ENCODE measurements around the gene HPCAL4.

The HPCAL4 gene

GRCh38 chr1:39691383-39692151 is at the start of gene HPCAL4:
HPCAL4 (minus strand) TSS chr1:39691433; CDS start chr1:39684603, 6,830 bp downstream.
- peak; percentile 64 to 86 for DNase-seq

DNA sequence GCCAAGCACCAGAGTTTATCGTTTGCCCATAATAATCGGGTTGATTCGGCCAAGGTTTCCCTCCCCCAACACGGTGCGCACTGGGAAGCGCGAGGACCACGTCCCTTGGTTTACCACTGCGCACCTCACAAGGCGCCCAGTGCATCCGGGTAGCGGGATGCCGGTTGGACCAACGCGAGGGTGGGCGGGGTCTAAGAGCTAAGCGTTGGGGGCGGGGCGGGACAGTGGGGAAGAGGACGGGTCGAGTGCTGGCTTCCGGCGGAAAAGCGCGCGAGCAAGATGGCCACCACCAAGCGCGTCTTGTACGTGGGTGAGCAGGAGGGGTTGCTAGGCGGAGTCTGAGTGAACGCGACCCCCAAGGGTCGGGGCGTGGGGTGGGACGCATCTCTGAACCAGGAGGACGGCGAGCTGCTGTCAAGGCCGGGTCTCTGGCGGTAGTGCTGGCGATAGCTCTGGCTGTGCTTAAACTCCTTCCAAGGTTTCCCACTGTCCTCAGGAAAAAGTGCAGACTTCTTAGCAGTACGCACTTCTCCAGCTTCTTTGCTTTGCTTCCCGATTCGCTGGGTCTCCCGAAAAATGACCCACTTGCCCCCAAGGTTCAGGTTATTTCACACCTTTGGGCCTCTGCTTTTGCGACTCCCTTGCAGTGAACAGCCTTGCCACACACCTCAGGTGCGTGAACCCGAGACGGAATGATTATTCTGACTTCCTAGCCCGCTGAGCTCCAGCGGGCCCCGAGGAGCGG is 47.6 kb upstream of the HPCAL4 start, which contains the start of gene PPIE:
TSS of gene PPIE (plus strand) at position 261 of the 745 bp plus-strand sequence. CDS start at position 280, 19 bp downstream.
- peak; percentile 84 to 91 for DNase-seq

GRCh38 chr1:39737546-39738169 is 46.4 kb upstream of the HPCAL4 start:
- DNase-seq, result no peak

- DNase-seq, result no peak
Observed at GRCh38 chr1:39735731-39736130, 44.5 kb upstream of the HPCAL4 start.

GRCh38 chr1:39733161-39733560 is 41.9 kb upstream of the HPCAL4 start:
- no peak for DNase-seq

DNA sequence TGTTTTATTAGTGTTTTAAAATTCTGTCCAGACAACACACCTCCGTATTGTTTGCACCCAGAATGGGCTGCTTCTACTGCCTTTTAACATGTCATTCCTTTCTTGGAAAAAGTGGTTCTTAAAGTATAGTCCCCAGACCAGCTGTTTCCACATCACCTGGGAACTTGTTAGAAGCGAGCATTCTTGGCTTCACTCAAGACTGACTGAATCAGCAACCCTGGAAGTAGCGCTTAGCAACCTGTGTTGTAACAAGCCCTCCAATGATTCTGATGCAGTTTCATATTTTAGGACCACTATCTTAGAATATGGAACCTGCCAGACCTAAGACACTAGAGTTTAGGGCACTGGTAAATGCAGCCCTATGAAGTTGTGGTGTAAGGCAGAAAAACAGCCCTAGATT is 41.5 kb upstream of the HPCAL4 start:
- no peak for DNase-seq

GRCh38 chr1:39729842-39730241 is 38.6 kb upstream of the HPCAL4 start:
- no peak for DNase-seq

DNA sequence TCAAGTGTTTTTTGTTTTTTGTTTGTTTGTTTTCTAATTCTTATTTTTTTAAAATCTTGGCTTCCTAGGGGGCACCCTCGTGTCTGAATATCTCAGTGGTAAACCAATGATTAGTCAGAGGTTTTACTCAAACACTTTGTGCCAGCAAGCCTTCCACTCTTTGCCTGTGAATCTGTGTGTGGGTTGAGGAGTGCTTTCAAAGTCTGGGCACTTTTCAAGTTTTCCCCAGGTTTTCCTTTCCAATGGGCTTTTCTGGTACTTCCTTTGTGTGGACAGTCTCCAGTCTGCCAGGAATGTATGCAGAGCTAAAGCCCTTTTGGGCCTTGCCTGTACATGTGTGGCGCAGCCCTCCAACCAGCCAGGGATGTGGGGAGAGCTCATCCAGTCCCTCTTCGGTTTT is 37.8 kb upstream of the HPCAL4 start:
- DNase-seq, result no peak

GRCh38 chr1:39727932-39728317 is 36.7 kb upstream of the HPCAL4 start:
- DNase-seq, result no peak

DNA sequence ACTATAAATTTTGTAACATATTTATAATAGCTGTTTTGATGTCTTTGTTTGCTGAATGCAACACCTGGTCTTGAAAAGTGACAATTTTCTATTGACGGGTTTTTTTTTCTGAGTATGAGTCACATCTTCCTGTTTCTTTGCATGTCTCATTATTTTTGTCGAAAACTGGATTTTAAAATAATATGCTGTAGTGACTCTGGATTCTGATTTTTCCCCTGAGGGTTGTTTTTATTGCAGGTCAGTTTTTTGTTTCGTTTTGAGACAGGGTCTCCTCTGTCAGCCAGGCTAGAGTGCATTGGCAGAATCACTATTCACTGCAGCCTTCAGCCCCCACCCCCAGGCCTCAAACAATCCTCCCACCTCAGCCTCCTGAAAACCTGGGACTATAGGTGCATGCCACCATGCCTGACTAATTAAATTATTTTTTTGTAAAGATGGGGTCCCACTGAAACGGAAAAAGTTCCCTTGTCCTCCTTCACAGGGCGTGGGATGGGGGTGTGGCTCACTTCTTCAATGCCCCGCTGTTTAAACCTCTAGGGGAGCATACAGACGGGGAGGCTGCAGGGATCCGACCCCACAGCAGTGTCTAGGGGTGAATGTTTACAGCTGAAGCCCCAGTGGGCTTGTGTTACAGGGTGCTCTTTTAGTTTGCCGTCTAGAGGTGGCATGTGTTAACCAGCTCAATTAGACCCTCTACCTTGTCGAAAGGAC is 36.1 kb upstream of the HPCAL4 start:
- no peak for DNase-seq

- no peak for DNase-seq
Observed at GRCh38 chr1:39726600-39726999, 35.4 kb upstream of the HPCAL4 start.

GRCh38 chr1:39722495-39722894 is 31.3 kb upstream of the HPCAL4 start:
- no peak for DNase-seq

DNA sequence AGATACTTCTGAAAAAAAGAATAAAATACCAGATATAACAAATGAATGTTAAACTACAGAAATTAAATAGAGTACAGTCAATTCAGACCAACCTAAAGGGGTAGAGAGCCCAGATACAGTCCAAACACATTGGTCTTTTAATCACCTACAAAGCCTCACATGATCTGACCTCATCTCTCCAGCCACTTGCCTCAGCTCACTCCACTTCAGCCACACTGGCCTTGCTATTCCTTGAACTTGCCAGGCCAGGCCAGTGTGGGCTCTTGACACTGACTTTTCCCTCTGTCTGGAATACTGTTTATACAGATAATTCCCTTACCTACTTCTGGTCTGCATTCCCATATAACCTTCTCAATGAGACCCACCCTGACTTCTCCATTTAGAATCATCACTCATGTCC is 30.4 kb upstream of the HPCAL4 start:
- no peak for DNase-seq

DNA sequence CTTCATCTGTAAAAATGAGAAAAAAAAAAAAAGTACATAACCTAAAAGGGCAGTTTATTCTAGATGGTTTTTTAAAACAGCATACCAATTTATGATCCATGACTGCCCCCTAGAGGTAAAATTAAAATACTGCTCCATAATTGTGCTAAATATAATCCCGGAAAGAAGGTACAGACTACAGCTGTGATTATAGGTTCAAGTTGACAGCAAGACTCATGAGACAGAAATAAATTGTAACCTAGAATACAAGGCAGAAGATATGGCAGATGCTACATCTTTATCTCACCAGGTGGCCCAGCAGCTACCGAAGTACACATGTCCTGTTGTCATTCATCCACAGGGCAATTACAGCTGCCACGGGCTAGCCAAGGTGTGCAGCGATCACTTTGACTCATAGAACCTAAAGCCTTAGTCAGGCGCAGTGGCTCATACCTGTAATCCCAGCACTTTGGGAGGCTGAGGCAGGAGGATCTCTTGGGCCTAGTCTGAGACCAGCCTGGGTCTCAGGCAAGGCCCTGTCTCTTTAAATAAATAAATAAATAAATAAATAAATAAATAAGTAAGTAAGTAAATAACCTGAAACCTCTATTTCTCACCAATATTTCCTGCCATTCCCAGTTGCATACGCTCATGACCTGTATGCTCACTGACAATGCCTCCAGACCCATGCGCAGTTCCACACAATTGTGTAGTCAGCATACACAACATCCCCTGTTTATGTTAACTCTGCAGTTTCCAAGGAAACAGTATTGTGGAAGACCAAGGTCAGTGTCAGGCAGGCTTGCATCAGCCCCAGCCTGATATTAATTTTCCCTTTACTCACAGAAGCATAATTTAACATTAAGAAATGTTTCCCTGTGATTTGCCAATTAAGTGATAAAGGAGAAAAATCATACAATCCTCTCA is 29.1 kb upstream of the HPCAL4 start:
- peak; percentile 64 to 86 for DNase-seq

- DNase-seq, result no peak
Observed at GRCh38 chr1:39717809-39718208, 26.6 kb upstream of the HPCAL4 start.

GRCh38 chr1:39713557-39713956 is 22.3 kb upstream of the HPCAL4 start:
- no peak for DNase-seq

DNA sequence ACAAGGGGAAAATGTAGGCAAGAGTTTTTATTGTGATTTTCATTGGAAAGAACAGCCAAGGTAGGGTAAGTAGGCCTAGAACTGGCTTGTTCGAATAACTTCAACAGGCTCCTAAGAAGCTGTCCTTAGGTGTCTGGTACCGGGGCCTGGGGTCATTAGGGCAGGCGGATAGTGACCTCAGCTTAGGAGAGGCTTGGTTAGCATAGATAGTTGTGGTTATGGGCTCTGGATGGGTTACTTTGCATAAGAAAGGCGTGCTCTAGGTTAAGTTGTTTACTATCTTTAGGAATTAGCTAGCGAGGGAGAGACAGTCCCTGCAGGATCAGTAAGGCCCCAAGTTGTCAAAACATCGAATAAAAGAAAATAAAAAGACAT is 20.7 kb upstream of the HPCAL4 start:
- DNase-seq, result no peak

DNA sequence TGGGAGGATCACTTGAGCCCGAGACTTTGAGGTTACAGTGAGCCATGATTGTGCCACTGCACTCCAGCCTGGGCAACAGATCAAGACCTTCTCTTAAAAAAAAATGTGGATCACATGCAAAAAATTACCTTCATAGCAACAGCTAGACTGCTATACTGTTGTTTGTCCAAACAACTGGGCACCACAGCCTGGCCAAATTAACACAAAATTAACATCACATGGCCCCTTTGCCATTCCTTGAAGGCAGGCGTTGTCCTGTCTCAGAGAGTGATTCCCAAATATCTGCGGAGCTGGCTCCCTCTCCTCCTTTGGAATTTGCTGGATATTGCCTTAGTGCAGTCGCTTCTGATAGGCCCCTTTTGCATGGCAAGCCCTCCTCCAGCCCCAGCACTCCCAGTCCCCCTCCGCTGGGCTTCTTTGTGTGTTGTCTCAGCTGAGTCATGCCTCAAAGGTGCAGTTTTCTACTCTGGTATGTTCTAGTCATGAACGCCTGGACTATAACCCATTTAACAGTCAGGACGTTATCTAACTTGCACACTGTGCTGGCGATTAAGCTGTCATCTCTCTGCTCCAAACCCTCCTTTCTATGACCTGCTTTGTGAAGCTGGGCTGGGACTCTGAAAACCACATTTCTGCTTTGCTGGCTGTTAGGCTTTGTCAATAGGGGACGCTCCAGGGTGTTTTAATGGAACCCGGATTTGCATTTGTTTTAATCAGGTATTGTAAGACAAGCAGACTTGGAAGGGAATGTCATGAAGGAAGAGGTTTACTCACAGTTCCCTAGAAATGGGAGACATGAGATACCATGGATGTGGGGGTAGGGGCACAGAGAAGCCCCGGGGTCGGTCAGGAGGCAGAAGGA is 20.1 kb upstream of the HPCAL4 start:
- DNase-seq, result no peak

DNA sequence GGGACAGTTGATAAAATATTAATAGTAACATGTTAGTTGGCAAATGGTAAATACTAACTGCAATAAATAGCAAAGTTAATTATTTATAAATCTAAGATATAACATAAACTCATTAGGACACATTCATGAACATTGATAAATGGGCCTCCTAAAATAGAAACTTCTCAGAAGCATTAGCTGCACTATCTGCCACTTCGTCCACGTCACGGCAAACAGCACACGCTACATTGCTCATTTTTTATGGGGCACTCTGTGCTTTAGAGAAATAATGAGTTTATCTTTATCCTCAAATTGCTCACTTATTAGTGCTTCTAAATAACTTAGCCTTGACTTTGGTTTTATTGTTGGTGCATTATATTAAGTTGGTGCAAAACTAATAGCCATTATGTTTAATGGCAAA is 16.3 kb upstream of the HPCAL4 start:
- DNase-seq, result no peak

DNA sequence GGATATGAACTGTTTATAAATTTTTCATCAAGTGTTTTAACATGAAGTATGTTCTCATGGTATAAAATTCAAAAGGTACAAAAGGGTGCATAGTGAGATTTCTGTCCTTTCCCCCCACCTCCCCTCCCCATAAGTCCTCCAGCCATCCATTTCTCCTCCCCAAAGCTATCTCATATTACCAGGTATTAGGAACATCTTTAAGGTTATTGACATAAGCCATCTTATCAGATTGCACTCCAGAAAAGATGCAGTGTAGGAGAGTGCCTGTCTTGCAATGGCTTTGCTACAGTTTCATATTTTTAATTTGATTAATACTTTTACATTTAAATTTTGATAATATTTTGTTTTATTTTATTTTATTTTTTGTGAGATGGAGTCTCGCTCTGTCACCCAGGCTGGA is 13.5 kb upstream of the HPCAL4 start:
- no peak for DNase-seq

- no peak for DNase-seq
Observed at GRCh38 chr1:39701049-39701439, 9.8 kb upstream of the HPCAL4 start.

All from NCI-H446 (cell line).